HEK293T (cell line): ENCODE data around the gene COQ7.

Experiments used
- CTCF ChIA-PET: fragments of 350-600 bp; formaldehyde crosslinking; extraction: SDS; loops from one replicate; lab custom pipeline; 2021; ENCODE audit warnings: antibody characterized with exemption, inconsistent platforms; lab: Yijun Ruan, JAX
- POLR2A ChIA-PET: fragments of 350-600 bp; formaldehyde crosslinking; extraction: SDS; loops from one replicate; lab custom pipeline; 2020; ENCODE audit warnings: antibody characterized with exemption, inconsistent platforms; lab: Yijun Ruan, JAX
- DNase-seq: peaks from one replicate; pipeline ENCODE4 v3.0.0; 2012; ENCODE audit warnings: mixed read lengths; ENCODE audit errors: extremely low spot score
- ARNT ChIP-seq: fragments of 450-650 bp; IDR thresholded peaks from 2 replicates; pipeline ENCODE4 v1.6.1; 2017; ENCODE audit warnings: mild to moderate bottlenecking
- BHLHE40 ChIP-seq: fragments of 450-650 bp; IDR thresholded peaks from 2 replicates; pipeline ENCODE4 v1.6.1; 2016; ENCODE audit warnings: mild to moderate bottlenecking, moderate library complexity, borderline replicate concordance
- CTBP1 ChIP-seq: fragments of 450-650 bp; IDR thresholded peaks from 2 replicates; pipeline ENCODE4 v1.6.1; 2016; ENCODE audit warnings: borderline replicate concordance
- ELF4 ChIP-seq: fragments of 450-650 bp; IDR thresholded peaks from 2 replicates; pipeline ENCODE4 v1.6.1; 2017; ENCODE audit warnings: antibody characterized with exemption
- FOXA1 ChIP-seq: fragments of 450-650 bp; IDR thresholded peaks from 2 replicates; pipeline ENCODE4 v1.6.1; 2016; ENCODE audit warnings: mild to moderate bottlenecking
- FOXK2 ChIP-seq: fragments of 450-650 bp; IDR thresholded peaks from 2 replicates; pipeline ENCODE4 v1.6.1; 2016; ENCODE audit warnings: mild to moderate bottlenecking
- FOXM1 ChIP-seq: fragments of 450-650 bp; IDR thresholded peaks from 2 replicates; pipeline ENCODE4 v1.6.1; 2017; ENCODE audit warnings: mild to moderate bottlenecking, borderline replicate concordance
- HDGF ChIP-seq: fragments of 450-650 bp; IDR thresholded peaks from 2 replicates; pipeline ENCODE4 v1.6.1; 2017; ENCODE audit warnings: antibody characterized with exemption, borderline replicate concordance
- L3MBTL2 ChIP-seq: fragments of 450-650 bp; conservative IDR thresholded peaks from 2 replicates; pipeline ENCODE4 v1.6.1; 2016; ENCODE audit warnings: mild to moderate bottlenecking
- LEF1 ChIP-seq: fragments of 450-650 bp; IDR thresholded peaks from 2 replicates; pipeline ENCODE4 v1.6.1; 2017; ENCODE audit warnings: mild to moderate bottlenecking, borderline replicate concordance
- NFRKB ChIP-seq: fragments of 450-650 bp; IDR thresholded peaks from 2 replicates; pipeline ENCODE4 v1.6.1; 2016; ENCODE audit warnings: mild to moderate bottlenecking, moderate library complexity
- PKNOX1 ChIP-seq: fragments of 450-650 bp; IDR thresholded peaks from 2 replicates; pipeline ENCODE4 v1.6.1; 2016
- SP1 ChIP-seq: fragments of 450-650 bp; IDR thresholded peaks from 2 replicates; pipeline ENCODE4 v1.6.1; 2017
- SUZ12 ChIP-seq: fragments of 450-650 bp; IDR thresholded peaks from 2 replicates; pipeline ENCODE4 v1.6.1; 2016; ENCODE audit warnings: mild to moderate bottlenecking
- TARDBP ChIP-seq: fragments of 450-650 bp; IDR thresholded peaks from 2 replicates; pipeline ENCODE4 v1.6.1; 2016
- ZNF384 ChIP-seq: fragments of 450-650 bp; IDR thresholded peaks from 2 replicates; pipeline ENCODE4 v1.6.1; 2016

Gene COQ7

GRCh38 chr16:19073863-19074262, 6.4 kb downstream of the COQ7 start:
- ChIA-PET POLR2A (no interaction called here), CTCF (interaction anchor here (0.6 kb wide), 1 partner anchor 19 kb away, joined by 9 read pairs; no protein-coding TSS in a partner anchor)
- TF ChIP-seq PKNOX1: no peak
- TF ChIP-seq HDGF: no peak
- TF ChIP-seq L3MBTL2: no peak
- no peak for TF ChIP-seq TARDBP
- TF ChIP-seq LEF1: no peak
- no peak for TF ChIP-seq SP1
- TF ChIP-seq FOXK2: no peak
- no peak for TF ChIP-seq BHLHE40
- no peak for TF ChIP-seq CTBP1
- no peak for TF ChIP-seq ARNT
- no peak for TF ChIP-seq SUZ12
- no peak for DNase-seq

GRCh38 chr16:19075511-19075910, 8.1 kb downstream of the COQ7 start:
- POLR2A ChIA-PET: no interaction called here
- TF ChIP-seq HDGF (no peak), CTBP1 (no peak), SUZ12 (no peak), FOXK2 (no peak), SP1 (no peak), NFRKB (no peak), ELF4 (no peak), FOXM1 (no peak), TARDBP (no peak), FOXA1 (no peak), PKNOX1 (no peak), BHLHE40 (no peak), ARNT (no peak), LEF1 (no peak), L3MBTL2 (no peak), ZNF384 (no peak)
- CTCF ChIA-PET: interaction anchor here (1.5 kb wide), 1 partner anchor 10 kb away, joined by 5 read pairs; no protein-coding TSS in a partner anchor
- no peak for DNase-seq

GRCh38 chr16:19077879-19078278, 10.5 kb downstream of the COQ7 start:
- POLR2A ChIA-PET: no interaction called here
- no peak for DNase-seq
- CTCF ChIA-PET: no interaction called here
- no peak for TF ChIP-seq SP1
- no peak for TF ChIP-seq L3MBTL2
- TF ChIP-seq FOXM1: no peak
- TF ChIP-seq HDGF: no peak
- no peak for TF ChIP-seq CTBP1
- TF ChIP-seq LEF1: no peak
- no peak for TF ChIP-seq BHLHE40
- no peak for TF ChIP-seq ARNT
- no peak for TF ChIP-seq PKNOX1
- TF ChIP-seq SUZ12: no peak
- TF ChIP-seq FOXA1: no peak

- no peak for DNase-seq
- ChIA-PET CTCF (no interaction called here), POLR2A (interaction anchor here (1.7 kb wide), 1 partner anchor 11 kb away, joined by 5 read pairs; no protein-coding TSS in a partner anchor)
- no peak for TF ChIP-seq FOXA1
- no peak for TF ChIP-seq ELF4
- no peak for TF ChIP-seq FOXK2
- no peak for TF ChIP-seq HDGF
- no peak for TF ChIP-seq NFRKB
- no peak for TF ChIP-seq ZNF384
- TF ChIP-seq L3MBTL2: no peak
- TF ChIP-seq SP1: no peak
- TF ChIP-seq CTBP1: no peak
- TF ChIP-seq TARDBP: no peak
- no peak for TF ChIP-seq SUZ12
- no peak for TF ChIP-seq LEF1
- TF ChIP-seq PKNOX1: no peak
- no peak for TF ChIP-seq BHLHE40
- no peak for TF ChIP-seq ARNT
- TF ChIP-seq FOXM1: no peak
Measured at GRCh38 chr16:19083670-19084069, 16.3 kb downstream of the COQ7 start.

GRCh38 chr16:19084139-19084538, 16.7 kb downstream of the COQ7 start:
- CTCF ChIA-PET: no interaction called here
- TF ChIP-seq FOXK2 (no peak), HDGF (no peak)
- POLR2A ChIA-PET: interaction anchor here (1.7 kb wide), 1 partner anchor 11 kb away, joined by 5 read pairs; no protein-coding TSS in a partner anchor
- no peak for DNase-seq

GRCh38 chr16:19084879-19085278, 17.5 kb downstream of the COQ7 start:
- TF ChIP-seq TARDBP (no peak), BHLHE40 (no peak), NFRKB (no peak), SP1 (no peak), CTBP1 (no peak), SUZ12 (no peak), L3MBTL2 (no peak), HDGF (no peak), FOXK2 (no peak), ZNF384 (no peak), ELF4 (no peak), LEF1 (no peak), PKNOX1 (no peak), FOXA1 (no peak), FOXM1 (no peak), ARNT (no peak)
- DNase-seq: no peak
- CTCF ChIA-PET: interaction anchor here (1.4 to 2.3 kb wide), 4 partner anchors 10 to 304 kb away, joined by 7 to 24 read pairs (median 10); partner anchors contain the start of gene TMC7
- POLR2A ChIA-PET: interaction anchor here (1.0 to 1.7 kb wide), 2 partner anchors 10 to 18 kb away, joined by 4 to 5 read pairs; partner anchors contain the start of gene COQ7
